SKM-1 (cell line): ENCODE data around the gene P2RX1.

ENCODE experiments used
- DNase-seq: peaks from one replicate; lab custom pipeline; 2025; ENCODE audit not compliant: unreplicated experiment; lab: John Stamatoyannopoulos, UW

P2RX1 gene

DNA sequence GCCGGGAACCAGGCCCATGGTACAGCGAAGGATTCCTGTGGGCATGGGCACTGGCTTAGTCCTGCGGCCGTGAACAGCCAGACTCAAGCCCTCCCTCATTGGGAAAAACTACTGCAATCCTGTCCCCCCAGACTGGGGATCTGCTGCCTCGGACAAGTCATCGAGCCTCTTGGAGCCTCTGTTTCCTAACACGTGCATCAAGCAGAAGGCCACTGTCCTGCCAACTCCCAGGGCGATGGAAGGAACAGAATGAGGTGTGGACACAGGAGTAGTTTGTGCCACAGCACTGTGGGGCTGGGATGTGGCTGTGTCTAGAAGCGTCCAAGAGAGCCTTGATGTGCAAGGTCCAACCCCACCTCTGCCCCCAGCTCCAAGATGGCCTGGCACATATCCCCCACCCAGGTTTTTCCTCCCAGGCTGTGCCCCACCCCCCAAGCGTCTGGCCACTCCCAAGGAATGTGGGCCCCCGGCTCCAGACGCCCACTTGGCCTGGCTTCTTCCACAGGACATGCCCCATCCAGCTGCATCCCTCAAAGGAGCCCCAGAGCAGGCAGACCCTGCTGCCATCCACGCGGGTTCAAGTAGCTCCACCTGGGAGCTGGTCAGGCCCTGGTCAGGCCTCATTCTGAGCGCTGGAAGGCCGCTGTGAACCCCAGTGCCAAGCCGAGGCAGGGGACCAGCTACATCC is 26.8 kb downstream of the P2RX1 start:
- no peak for DNase-seq

DNA sequence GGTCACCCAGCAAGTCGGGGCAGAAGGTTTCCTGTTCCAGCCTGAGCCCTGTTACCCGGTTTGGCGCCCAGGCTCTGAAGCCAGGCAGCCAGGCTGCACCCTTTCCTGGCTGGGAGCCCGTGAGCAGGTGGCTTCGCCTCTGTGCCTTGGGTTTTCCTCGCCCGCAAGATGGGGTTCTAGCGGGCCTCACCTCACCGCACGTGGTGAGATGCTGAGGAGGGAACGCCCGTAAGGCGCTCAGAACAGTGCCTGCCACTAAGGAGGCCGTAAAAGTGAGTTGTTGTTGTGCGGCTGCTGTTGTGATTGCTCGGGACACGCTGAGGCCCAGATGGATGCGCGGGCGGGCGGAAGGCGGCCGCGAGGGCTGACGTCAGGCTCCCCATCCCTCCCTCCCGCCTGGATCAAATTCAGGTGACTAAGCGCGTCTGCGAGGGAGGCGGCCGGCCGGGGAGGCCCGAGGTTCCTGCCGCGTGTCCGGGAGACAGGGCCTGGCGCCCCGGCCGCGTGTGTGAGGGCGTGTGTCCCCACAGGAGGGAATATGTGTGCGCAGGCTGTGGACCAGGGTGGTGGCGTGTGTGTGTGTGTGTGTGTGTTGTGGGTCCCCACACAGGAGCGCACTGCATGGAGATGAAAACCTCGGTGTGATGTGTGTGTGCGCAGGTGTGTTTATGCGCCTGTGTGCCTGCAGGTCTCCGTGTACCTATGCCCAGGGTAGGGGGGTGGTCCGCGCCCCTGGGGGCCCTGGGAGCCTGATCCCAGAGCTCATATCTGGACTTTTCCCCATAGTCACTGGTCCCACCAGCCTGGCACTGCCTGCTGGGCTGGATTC is 27.7 kb downstream of the P2RX1 start:
- no peak for DNase-seq

DNA sequence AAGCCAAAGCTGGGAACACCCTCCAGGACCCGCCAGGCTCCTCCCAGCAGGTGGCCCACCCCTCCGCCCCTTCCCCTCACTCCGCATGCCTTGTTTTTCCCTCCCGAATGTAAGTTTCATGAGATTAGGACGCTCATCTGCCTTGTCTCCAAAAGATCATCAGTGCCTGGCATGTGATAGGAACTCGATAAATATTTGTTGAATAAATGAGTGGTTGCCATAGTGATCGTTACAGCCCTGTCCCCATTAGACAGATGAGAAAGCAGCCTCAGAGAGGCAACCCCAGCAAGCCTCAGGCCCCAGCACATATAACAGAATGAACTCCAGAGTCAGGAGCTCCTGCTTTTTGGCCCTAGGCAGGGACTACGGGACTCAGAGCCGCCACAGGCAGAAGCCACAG is 28.5 kb downstream of the P2RX1 start:
- no peak for DNase-seq

DNA sequence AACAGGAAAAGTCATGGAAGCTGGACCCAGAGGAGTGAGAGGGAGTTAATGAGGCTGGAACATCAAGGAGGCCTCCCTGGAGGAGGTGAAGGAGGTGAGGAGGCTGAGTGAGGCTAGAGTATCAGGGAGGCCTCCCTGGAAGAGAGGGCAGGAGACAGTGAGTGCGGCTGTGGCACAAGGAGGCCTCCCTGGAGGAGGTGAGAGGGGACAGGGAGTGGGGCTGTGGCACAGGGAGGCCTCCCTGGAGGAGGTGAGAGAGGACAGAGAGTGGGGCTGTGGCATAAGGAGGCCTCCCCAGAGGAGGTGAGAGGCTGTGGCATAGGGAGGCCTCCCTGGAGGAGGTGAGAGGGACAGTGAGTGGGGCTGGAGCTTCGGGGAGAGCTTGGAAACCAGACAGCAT is 28.9 kb downstream of the P2RX1 start:
- no peak for DNase-seq

DNA sequence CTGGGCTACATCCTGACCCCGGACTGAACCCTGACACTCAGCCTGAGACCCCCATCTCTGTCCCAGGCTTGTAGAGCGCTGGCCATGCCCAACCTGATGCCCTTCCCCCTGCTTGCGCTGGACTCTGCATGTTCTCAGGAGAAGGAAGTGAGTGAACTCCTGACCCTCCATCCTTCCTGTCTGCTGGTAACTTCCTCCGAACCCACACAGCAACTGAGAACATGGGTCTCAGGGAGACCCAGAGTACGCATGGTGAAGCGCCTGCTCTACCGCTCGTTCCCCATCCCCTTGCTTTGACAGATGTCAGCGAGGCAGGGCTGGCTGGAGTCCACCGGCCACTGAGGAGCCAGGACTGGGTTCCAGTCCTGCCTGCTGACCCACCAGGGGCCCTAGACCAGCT is 29.5 kb downstream of the P2RX1 start:
- peak; percentile 32 for DNase-seq

DNA sequence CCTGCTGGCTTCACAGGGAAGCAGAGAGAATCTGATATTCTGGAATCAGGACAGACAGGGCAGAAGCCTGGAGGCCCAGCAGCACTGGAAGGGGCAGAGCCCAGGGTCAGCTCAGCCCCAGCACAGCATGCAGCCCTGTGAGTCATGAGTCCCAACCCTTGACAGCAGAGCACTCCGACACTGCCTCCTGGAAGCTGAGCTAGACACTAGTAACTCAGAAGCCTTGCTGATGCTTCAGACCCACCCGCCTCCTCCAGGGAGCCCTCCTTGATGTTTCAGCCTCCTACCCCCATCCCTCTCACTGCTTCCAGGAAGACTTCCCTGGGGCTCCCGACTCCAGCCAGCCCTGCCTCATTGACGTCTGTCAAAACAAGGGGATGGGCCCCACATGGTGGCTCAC is 30.3 kb downstream of the P2RX1 start:
- no peak for DNase-seq

DNA sequence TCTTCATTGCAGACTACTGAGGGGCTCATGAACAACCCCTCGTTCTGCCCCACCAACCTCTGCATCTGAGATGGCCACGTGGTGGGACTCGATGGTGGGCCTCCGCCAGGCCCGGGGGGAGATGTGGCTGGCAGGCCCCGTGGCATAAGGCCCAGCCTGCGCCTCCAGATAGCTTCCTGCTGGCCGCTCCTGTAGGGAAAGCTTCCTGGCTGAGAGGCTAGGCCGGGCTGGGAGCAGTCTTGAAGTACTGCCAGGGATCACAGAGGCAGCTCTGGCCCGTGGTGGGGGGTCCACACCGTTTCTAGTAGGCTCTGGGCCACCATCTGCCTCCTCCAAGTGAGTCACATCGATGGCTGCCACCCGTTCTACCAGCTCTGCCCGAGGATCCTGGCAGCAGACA is 31.0 kb downstream of the P2RX1 start:
- no peak for DNase-seq

DNA sequence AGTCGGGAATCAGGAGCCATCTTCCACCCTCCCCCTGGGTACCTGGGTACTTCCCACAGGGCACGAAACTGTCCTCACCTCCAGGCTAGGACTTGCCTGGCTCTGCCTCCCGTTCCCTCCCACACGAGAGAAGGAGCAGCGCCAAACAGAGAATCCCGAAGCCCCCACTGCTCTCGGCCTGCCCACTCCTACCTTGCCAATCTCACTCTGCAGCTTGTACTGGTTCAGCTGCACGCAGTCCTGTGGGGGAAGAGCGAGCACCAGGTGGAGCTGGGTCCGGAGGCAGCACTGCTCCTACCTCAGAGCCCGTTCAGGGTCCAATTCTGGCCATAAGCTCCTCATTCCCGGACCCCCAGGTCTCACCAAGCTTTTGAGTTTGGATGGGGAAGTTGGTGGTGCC is 32.1 kb downstream of the P2RX1 start:
- no peak for DNase-seq

DNA sequence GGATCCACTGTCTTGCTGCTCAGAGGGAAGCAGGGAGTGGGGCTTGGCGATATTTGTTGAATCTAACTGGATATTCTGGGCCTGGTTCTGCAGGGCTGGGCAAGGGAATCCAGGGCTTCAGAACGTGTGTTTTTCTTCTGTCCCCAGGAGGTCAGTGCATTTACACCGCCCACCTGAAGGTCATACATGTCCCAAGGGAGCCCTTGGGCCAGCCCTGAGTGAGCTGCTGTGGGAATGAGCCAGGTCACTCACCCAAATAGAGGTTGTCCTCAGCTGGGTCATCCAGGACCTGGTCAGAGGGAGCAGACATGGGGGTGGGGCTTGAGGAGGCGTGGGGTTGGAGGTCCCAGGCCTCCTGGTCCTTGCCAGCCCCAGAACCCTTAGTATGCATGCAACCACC is 34.0 kb downstream of the P2RX1 start:
- DNase-seq: no peak

DNA sequence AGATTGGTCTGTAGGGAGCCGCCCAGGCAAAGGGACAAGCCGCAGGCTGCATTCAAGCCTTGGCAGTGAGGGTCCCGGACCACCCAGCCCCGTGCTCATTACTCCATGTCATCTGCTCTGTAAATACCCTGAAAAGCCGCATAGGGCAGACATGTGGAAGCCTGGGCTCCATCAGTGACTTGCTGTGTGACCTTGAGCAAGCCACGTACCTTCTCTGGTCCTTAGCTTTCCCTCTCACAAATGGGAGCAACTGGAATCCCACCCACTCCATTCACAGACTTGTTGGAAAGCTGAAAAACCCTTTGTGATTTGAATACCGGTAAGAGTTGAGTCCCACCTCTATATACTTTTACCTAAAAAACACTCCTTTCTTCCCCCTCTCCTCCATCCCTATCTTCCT is 35.3 kb downstream of the P2RX1 start:
- no peak for DNase-seq

DNA sequence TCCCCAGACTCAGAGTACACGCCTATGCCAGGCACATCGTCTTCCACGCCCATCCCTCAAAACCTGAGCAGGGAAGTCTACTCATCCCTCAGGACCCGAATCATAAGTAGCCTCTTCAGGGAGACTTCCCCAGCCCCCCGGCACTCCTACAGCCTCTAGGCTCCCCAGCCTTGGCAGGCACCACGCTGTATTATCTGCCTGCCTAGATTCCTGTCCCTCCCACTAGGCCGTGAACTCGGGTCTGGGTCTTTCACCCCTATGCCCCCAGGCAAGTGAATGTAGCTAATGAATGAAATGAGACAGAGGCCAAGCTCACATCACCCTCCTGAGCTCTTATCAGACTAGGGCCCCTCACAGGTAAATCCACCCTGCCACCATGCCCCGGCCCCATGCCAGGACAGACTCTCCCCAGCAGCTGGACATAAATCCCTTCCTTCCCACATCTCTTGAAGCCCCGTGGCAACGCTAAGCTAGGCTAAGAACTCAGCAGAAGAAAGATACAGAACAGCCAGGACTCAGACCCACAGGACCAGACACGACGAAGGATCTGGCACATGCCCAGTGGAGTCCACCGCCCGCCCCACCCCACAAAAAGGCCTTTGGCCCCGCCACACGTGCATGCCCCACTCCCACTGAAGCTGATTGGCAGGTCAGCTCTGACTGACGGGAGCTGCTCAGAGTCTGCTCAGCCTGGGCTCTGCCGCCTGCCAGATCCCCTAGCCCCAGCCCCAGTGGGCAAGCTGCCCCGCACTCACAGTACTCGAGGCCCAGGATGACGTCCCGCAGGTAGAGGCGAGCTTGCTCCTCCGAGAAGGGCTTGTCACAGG is 36.5 kb downstream of the P2RX1 start:
- DNase-seq: no peak

DNA sequence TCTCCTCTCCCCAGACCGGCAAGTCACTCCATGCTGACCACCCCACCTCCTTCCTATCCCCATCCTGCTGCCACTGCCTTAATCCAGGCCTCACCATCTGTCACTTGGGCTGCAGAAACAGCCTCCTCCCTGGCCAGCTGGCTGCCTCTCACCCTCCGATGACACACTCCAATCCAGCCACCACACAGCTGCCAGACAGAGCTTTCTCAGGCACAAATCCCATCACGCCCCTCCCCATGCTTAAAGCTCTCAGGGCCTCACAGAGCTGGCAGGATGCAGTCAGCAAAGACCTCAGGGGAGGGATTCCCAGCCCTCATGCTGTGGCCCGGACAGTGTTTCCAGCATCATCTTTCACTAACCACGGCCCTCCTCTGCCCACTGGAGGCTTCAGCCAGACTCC is 37.1 kb downstream of the P2RX1 start:
- DNase-seq: no peak

DNA sequence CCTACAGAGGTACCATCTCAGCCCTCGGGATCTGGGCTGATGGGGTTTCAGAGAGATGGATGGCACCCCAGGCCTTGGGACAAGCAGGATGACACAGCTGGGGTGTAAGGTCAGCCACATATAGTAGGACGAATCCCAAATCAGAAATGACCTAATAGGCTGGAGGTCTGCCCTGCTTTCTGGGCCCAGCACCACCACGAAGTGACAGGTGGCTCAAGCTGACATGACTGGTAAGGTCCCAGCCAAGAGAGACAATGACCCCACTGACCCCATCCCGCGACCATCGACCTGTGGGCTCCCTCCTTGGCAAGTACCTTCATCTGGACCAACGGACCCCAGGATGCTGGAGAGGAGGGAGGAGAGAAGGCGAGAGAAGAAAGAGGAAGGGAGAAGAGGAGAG is 39.0 kb downstream of the P2RX1 start:
- DNase-seq: no peak

DNA sequence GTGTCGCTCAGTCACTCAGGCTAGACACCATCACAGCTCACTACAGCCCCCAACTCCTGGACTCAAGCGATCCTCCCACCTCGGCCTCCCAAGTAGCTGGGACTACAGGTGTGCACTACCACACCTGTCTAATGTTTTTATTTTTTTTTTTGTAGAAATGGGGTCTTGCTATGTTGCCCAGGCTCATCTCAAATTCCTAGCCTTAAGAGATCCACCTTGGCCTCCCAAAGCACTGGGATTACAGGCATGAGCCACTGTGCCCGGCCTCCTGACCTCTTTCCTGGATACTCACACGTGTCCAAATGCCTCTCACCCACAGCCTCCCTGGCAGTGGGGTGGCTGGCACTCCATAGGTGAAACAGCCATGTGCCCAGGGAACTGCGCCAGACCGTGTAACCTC is 40.9 kb downstream of the P2RX1 start:
- no peak for DNase-seq

DNA sequence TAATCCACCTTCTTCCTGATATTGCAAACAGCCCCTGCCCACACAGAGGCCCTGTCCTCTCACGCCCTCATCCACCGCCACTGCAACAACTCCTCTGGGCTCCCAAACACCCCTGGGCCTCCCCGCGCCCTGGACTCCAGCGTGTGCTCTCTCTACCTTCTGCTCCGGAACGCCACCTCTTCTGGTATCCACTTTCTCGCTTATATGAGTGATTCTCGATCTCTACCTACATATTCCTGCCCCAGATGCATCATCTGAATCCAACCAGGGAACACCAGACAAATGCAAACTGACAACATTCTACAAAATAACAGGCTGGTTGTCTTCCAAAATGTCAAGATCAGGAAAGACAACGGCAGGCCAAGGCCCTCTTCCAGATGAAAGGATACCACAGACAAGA is 42.4 kb downstream of the P2RX1 start:
- DNase-seq: no peak

DNA sequence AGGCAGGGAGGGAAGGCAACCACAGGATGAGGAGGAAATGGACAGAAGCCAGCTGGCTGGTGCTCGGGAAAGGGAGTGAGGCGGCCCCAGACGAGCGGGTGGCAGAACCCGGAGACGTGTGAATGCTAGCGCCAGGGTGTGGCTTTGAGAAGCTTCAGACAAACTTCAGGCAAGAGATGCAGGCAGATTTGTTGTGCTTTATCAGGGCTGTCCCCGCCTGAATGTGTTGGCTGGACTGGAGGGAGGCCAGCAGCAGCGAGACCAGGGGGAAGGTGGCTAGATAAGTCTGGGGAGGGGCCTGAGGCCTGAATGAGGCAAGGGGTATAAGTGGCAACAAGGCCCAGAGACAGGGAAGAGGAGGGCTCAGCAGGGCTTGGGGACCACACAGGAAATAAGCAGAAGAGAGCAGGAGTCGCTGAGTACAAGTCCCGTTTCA is 45.4 kb downstream of the P2RX1 start:
- no peak for DNase-seq

DNA sequence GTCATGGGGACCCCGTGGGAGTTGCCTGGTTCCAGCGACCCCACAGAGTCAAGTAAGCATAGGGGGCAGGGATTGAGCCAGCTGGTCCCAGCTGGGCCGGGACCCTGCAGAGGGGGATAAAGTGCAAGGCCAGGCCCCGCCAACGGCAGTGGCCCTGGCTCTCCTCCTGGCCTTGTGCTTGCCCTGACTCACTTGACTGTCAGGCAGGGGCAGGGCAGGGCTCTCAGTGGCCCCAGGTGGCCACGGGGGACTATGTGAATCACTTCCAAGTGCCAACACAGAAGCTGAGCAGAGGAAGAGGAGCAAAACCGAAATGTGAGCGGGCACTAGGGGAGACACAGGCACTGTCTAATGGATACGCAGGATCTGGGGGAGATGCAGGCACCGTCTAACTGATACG is 48.7 kb downstream of the P2RX1 start:
- DNase-seq: no peak

DNA sequence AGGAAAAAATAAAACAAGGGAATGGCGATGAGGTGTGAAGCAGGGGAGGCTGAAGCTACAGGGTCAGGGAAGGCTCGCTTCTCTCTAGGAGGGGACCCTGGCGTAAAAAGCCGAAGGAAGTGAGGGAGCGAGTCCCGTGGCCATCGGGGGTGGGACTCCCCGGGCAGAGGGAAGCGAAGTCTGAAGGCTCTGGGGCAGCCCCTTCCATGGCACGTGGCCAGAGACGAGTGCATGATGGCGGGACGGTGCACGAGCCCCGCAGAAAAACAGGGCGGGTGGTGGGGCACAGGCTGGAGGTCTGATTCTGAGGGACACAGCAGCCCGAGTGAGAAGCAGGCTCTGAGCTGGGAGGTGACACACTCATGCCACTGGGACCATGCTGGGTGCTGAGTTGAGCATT is 49.2 kb downstream of the P2RX1 start:
- no peak for DNase-seq

DNA sequence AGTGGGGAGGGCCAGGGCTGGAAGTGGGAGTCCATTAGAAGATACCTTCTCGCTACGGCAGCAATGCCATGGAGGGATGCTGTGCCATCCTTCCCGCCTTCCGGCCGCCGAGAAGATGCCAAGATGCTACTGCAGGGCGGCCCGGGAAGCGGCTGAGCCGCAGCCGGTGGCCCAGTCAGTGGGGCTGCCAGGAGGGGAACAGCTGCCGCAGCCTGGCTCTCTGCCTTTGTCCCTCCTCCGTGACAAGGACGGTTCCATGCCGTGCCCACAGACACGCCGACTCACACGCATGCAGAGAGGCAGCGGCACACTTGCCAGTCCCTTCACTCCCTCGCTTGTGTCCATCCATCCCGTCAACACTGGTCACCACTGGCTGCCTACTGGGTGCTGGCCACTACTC is 50.0 kb downstream of the P2RX1 start:
- no peak for DNase-seq

DNA sequence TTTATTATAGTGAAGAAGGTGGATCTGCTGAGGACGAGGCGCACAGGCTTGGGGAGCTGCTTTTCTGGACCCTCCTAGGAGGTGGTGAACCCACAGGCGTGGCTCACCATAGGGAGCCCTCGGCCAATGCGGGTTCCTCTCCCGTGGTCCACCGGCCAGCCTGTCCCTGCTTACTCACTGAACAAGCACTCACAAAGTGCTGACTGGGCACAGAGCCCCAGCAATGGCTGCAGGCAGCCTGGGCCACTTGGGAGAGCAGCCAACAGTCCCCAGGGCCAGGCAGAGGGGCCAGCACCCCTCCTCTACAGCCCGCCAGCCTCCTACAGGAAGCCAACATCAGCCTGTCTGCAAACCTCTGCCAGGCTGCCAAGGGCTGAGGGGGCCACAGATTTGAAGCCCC is 51.1 kb downstream of the P2RX1 start:
- DNase-seq: no peak

DNA sequence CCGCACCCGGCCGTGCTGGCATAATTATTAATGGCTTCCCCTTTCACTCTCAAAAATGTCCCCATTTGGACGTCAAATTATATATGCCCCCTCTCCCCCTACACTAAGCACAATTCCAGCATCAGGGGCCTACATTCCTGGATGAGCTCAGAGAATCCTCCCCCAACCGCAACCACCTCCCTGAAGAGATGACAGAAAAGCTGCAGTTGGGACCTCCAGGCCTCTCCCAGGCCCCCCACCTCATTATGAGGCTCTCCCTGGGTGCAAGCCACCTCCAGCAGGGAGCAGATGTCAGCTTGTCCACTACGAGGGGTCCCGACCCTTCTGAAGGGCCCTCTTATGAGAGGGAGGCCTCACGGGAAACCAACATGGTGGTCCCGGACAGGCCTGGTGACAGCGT is 51.7 kb downstream of the P2RX1 start:
- no peak for DNase-seq
